ENCODE results near the gene NECTIN2.

DNA sequence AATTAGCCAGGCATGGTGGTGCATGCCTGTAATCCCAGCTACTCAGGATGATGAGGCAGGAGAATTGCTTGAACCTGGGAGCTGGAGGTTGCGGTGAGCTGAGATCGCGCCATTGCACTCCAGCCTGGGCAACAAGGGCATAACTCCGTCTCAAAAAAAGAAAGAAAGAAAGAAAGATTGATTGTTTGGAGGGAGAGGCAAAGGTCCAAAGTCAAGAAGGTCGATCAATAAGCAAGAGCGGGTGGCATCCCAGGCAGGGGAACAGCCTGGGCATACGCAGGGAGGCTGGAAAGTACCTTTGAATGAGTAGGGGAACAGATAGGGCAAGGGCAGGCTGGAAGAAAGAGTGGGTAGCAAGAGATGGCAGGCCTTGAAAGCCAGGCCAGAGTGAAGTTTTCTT, 84.0 kb downstream of the NECTIN2 start:
- no peak for TF ChIP-seq EZH2 (IDR thresholded peaks at IDR 0.05; ENCODE audit: insufficient read depth, poor library complexity, severe bottlenecking)
- no peak for TF ChIP-seq EZH2phosphoT487 (IDR thresholded peaks at IDR 0.05; ENCODE audit: insufficient read depth, low read depth)

Measured in GM23248 (cell line).